ENCODE measurements around the gene FXYD6. TPM values are rescaled to one million over a fixed set of nuclear protein-coding genes. Genes with fewer than 3 reads are reported as not detected.

FXYD6 gene
- total and polyA plus RNA-seq, 2 of the 8 experiments (the other 6 are each of a cell fraction or from before 2014, with no cell fraction given): 44.6 to 117 TPM

GRCh38 chr11:117911694-117912093 is 35.2 kb upstream of the FXYD6 start:
- Histone ChIP-seq H3K27ac (ENCODE audit: low read depth, low read length) (no peak overlapping the region), H4K8ac (ENCODE audit: extremely low read depth, insufficient read depth, low read length) (no peak overlapping the region), H2AK5ac (ENCODE audit: low read depth, low read length) (no peak overlapping the region), H4K5ac (ENCODE audit: insufficient read length, low read depth, low read length) (no peak overlapping the region), H4K91ac (replicated peaks; ENCODE audit: insufficient read length, low read length) (no peak overlapping the region), H3K56ac (replicated peaks; ENCODE audit: insufficient read length, low read depth, low read length) (no peak overlapping the region), H3K4me1 (replicated peaks in 1 of 4; ENCODE audit: control insufficient read depth in 3 of 4, insufficient read depth in 4 of 4, low read length in 3 of 4) (peaks cover 0 to 12% (median 3%) of the 10 kb centered on the region in 4 experiments; a peak in 5 of 7 replicates), H3K79me1 (ENCODE audit: low read depth, low read length) (no peaks in the 10 kb centered on the region), H3K23ac (ENCODE audit: insufficient read length) (no peak overlapping the region), H2BK12ac (ENCODE audit: low read depth, low read length) (no peak overlapping the region), H2BK120ac (replicated peaks; ENCODE audit: low read depth, low read length) (no peak overlapping the region), H4K20me1 (replicated peaks in 1 of 2; ENCODE audit: control insufficient read depth in 1 of 2, insufficient read depth in 2 of 2, low read length in 2 of 2) (peaks cover 0 to 2% of the 10 kb centered on the region in 2 experiments), H3K9me3 (ENCODE audit: insufficient read depth in 2 of 2, low read depth in 1 of 2, low read length in 1 of 2) (no peaks in the 10 kb centered on the region), H3K36me3 (ENCODE audit: control insufficient read depth in 2 of 4, insufficient read depth in 4 of 4, low read length in 3 of 4) (no peaks in the 10 kb centered on the region), H3K18ac (ENCODE audit: extremely low read depth, low read length) (no peak overlapping the region), H3K4me2 (ENCODE audit: insufficient read depth in 1 of 2, low read depth in 2 of 2, low read length in 2 of 2) (no peak overlapping the region), H2BK20ac (ENCODE audit: low read length) (no peak overlapping the region), H3K23me2 (ENCODE audit: low read depth, low read length) (peaks cover 3% of the 10 kb centered on the region; the same call in 1 of the 2 replicates), H2AFZ (ENCODE audit: low read length) (no peak overlapping the region), H2BK5ac (ENCODE audit: low read depth, low read length) (no peak overlapping the region), H3K4ac (replicated peaks; ENCODE audit: insufficient read length, low read depth, low read length) (no peak overlapping the region), H3K9ac (replicated peaks in 1 of 4; ENCODE audit: extremely low read depth in 1 of 4, low read depth in 3 of 4, low read length in 3 of 4) (no peak overlapping the region), H3K4me3 (ENCODE audit: extremely low read depth in 1 of 4, insufficient read depth in 2 of 4, low read depth in 3 of 4, low read length in 4 of 4) (no peak overlapping the region), H3K79me2 (ENCODE audit: control insufficient read depth in 1 of 2, insufficient read depth in 2 of 2, low read length in 2 of 2) (no peaks in the 10 kb centered on the region), H3K27me3 (replicated peaks in 1 of 4; ENCODE audit: control insufficient read depth in 3 of 4, extremely low read depth in 1 of 4, insufficient read depth in 3 of 4, low read length in 3 of 4) (no peaks in the 10 kb centered on the region), H2BK15ac (ENCODE audit: low read length) (no peak overlapping the region), H3K14ac (ENCODE audit: insufficient read length) (no peak overlapping the region)
- DNase-seq (ENCODE audit: low read depth in 1 of 2, low spot score in 2 of 2): no peak
- CTCF ChIA-PET (ENCODE audit: partially characterized antibody): interaction anchor here (1.0 to 14.8 kb wide), 8 partner anchors 7 to 141 kb away, joined by 3 to 143 read pairs (median 10); partner anchors contain the start of gene TMPRSS13
- WGBS, 2 experiments (ENCODE audit: extremely low coverage in 1 of 2, insufficient coverage in 1 of 2, insufficient read length in 1 of 2, insufficient replicate concordance in 2 of 2, low coverage in 1 of 2, low lambda C conversion rate in 2 of 2, missing lambda C conversion rate in 1 of 2): 89% methylated on average over 3 of the region's 3 CpGs; no CpG with 5 or more reads in 1 of the 2 experiments
- POLR2A ChIA-PET (ENCODE audit: partially characterized antibody): interaction anchor here (1.3 kb wide), 1 partner anchor 18 kb away, joined by 3 read pairs; no protein-coding TSS in a partner anchor
- FAIRE-seq: no peak
- TF ChIP-seq CHD2 (IDR thresholded peaks at IDR 0.05; ENCODE audit: low read length) (no peak), POLR2A (IDR thresholded peaks at IDR 0.05; ENCODE audit: control extremely low read depth in 1 of 2, low read depth in 2 of 2, low read length in 2 of 2) (no peak), NRF1 (IDR thresholded peaks at IDR 0.05; ENCODE audit: low read depth, low read length) (no peak), TCF12 (IDR thresholded peaks at IDR 0.05; ENCODE audit: low read depth, low read length) (no peak), SUZ12 (IDR thresholded peaks at IDR 0.05; ENCODE audit: low read length) (no peak), ZNF274 (IDR thresholded peaks at IDR 0.05; ENCODE audit: borderline replicate concordance, extremely low read depth, low read length) (no peak), POLR2AphosphoS5 (IDR thresholded peaks at IDR 0.05; ENCODE audit: low read depth, low read length) (no peak), MAX (IDR thresholded peaks at IDR 0.05) (no peak), SP4 (IDR thresholded peaks at IDR 0.05; ENCODE audit: low read length) (no peak), CEBPB (IDR thresholded peaks at IDR 0.05; ENCODE audit: low read depth, low read length) (no peak), SIRT6 (IDR thresholded peaks at IDR 0.05; ENCODE audit: low read length) (no peak), EZH2 (IDR thresholded peaks at IDR 0.05; ENCODE audit: low read depth, low read length, severe bottlenecking) (no peak), ATF3 (IDR thresholded peaks at IDR 0.05; ENCODE audit: insufficient read depth, low read depth, low read length) (no peak), GABPA (IDR thresholded peaks at IDR 0.05; ENCODE audit: borderline replicate concordance, insufficient read depth, low read length) (no peak), SIN3A (conservative IDR thresholded peaks at IDR 0.05 in 1 of 2, IDR thresholded peaks at IDR 0.05 in 1 of 2; ENCODE audit: low read depth in 1 of 2, low read length in 2 of 2) (no peak)
